Left lung (tissue), 10 donors: ENCODE data around the gene ITGB6. TPM values are rescaled to one million over a fixed set of nuclear protein-coding genes. Genes with fewer than 3 reads are reported as not detected.

Experiments used
- ATAC-seq: fragments of 200-7000 bp; cut with Tn5 transposase; one replicate; pipeline ENCODE4 v1.9.1; 2020; ENCODE audit warnings: moderate library complexity
- DNase-seq, 4 donors: peaks; one replicate each; pipeline ENCODE4 v3.0.0-alpha.2; 2013 to 2020
- H3K27ac ChIP-seq, 2 donors: fragments of 200-600 bp; sonication (generic) in 1 of 2; one replicate each; pipeline versions ENCODE4 v1.5.0 to v1.8.0; 2020 to 2021
- H3K27me3 ChIP-seq, 2 donors: fragments of 200-600 bp; sonication (generic) in 1 of 2; one replicate each; pipeline versions ENCODE4 v1.5.0 to v1.8.0; 2020 to 2021
- H3K36me3 ChIP-seq, 2 donors: fragments of 200-600 bp; sonication (generic) in 1 of 2; one replicate each; pipeline versions ENCODE4 v1.5.0 to v1.8.0; 2020 to 2021
- H3K4me1 ChIP-seq, 2 donors: fragments of 200-600 bp; one replicate each; pipeline ENCODE4 v1.8.0; 2021
- H3K4me3 ChIP-seq, 2 donors: fragments of 200-600 bp; sonication (generic) in 1 of 2; one replicate each; pipeline versions ENCODE4 v1.5.0 to v1.8.0; 2020 to 2021; ENCODE audit warnings: mild to moderate bottlenecking in 1 of 2
- H3K9me3 ChIP-seq, 2 donors: fragments of 200-600 bp; sonication (generic) in 1 of 2; one replicate each; pipeline versions ENCODE4 v1.5.0 to v1.8.0; 2020 to 2021
- intact Hi-C, 2 donors: fragments of 100-400 bp; cut with DNase I; formaldehyde crosslinking; loops; one replicate each; pipeline versions ENCODE4 v1.11.2 to v1.14.2; 2022
- polyA plus RNA-seq, 6 donors: library from polyadenylated mRNA; unstranded; fragments of 120-200 nt; gene quantifications; one replicate each; pipeline ENCODE4 v1.2.1, GENCODE V29; 2013; ENCODE audit not compliant: insufficient read length in 6 of 6
- total RNA-seq, 2 donors: library from RNA; stranded (reverse); fragmentation: NEBNext Ultra II Directional; extraction: Animal tissue kit (Norgen Biotek cat#: 25700); gene quantifications; one replicate each; pipeline ENCODE4 v1.2.1, GENCODE V29; 2021
- TF ChIP-seq, protein P1 (sequence below), 2 donors: fragments of 200-600 bp; sonication (generic) in 1 of 2; IDR thresholded peaks; one replicate each; pipeline versions ENCODE4 v1.5.0 to v1.8.0; 2021; ENCODE audit warnings: antibody characterized with exemption in 2 of 2
- donor health status: DM: no; HTN: yes; CAD: no.
- donor health status: DM: no; HTN: no; CAD: no.

ITGB6 gene
- total and polyA plus RNA-seq, 8 donors, result 4.4 to 227 (median 8.5) TPM

DNA sequence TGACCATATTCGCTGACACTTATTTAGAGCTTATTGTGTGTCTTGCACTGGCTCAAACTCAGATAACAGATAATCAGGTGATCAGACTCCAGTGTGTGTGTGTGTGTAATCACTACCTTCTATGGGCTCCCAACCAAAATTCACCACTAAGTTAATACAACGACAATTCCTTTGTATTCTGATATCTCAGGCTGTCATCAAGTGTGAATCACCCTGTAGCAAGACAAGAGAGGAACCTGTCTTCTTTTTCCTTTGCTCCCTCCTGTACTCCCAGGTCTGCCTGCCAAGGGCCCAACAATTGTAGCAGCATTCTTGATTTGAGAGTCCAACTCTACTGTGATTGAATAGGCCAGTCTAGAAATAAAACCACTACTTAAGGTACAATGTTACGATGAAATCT lies 25.8 kb downstream of the ITGB6 start:
- intact Hi-C loops, result no loop called here
- Histone ChIP-seq H3K9me3 (no peaks in the 10 kb centered on the region), H3K27ac (no peak overlapping the region), H3K4me1 (peaks cover 5 to 8% of the 10 kb centered on the region in 2 donors), H3K36me3 (no peaks in the 10 kb centered on the region), H3K27me3 (no peaks in the 10 kb centered on the region), H3K4me3 (no peak overlapping the region)
- TF ChIP-seq, protein P1, sequence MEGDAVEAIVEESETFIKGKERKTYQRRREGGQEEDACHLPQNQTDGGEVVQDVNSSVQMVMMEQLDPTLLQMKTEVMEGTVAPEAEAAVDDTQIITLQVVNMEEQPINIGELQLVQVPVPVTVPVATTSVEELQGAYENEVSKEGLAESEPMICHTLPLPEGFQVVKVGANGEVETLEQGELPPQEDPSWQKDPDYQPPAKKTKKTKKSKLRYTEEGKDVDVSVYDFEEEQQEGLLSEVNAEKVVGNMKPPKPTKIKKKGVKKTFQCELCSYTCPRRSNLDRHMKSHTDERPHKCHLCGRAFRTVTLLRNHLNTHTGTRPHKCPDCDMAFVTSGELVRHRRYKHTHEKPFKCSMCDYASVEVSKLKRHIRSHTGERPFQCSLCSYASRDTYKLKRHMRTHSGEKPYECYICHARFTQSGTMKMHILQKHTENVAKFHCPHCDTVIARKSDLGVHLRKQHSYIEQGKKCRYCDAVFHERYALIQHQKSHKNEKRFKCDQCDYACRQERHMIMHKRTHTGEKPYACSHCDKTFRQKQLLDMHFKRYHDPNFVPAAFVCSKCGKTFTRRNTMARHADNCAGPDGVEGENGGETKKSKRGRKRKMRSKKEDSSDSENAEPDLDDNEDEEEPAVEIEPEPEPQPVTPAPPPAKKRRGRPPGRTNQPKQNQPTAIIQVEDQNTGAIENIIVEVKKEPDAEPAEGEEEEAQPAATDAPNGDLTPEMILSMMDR (IDR thresholded peaks at IDR 0.05), result no peak
- ATAC-seq, result no peak
- no peak for DNase-seq

DNA sequence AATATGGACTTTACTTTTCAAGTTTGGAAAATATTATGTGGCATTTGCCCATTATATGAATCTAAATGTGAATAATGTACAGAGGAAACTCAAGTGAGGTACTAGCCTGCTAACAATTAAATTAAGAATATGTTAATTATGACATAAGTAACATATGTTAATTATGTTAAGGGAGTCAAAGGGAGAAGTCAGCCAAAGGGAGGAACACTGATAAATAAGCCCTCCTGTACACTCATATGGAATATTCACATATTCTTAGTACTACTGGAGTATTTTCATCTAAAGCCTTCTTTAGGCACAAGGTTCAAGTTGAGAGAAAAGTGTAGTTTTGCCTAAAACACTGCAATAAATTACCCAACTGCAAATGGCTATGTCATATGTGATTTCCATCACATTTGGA lies 30.1 kb downstream of the ITGB6 start:
- Histone ChIP-seq H3K9me3 (no peaks in the 10 kb centered on the region), H3K4me3 (no peak overlapping the region), H3K36me3 (no peaks in the 10 kb centered on the region), H3K4me1 (peaks cover 5 to 8% of the 10 kb centered on the region in 2 donors), H3K27ac (peak overlapping the region; percentile 13 to 30), H3K27me3 (no peaks in the 10 kb centered on the region)
- ATAC-seq, result no peak
- TF ChIP-seq, protein P1 (IDR thresholded peaks at IDR 0.05), result no peak
- DNase-seq, result no peak
- intact Hi-C loops, result no loop called here

DNA sequence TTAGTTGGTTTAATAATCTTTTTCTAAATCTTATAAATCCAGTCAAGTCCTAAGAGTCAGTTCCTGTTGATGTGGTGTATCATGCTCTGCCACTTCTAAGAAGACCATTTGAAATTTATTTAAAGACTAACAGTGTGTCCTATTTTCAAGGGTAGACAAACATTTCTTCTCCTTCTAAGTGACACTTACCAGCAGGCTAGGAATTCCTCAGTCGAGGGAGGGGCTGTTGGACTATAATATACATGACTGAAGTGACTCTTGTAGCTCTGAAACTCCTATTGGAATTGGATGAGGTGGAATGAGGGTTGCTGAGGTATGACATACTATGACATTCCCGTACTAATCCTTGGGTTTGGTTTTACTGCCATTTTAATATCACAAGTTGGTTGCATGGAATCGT lies 30.6 kb downstream of the ITGB6 start:
- ATAC-seq (peak; percentile 88), DNase-seq (no peak)
- Histone ChIP-seq H3K4me3 (no peak overlapping the region), H3K4me1 (peaks cover 5 to 8% of the 10 kb centered on the region in 2 donors), H3K27me3 (no peaks in the 10 kb centered on the region), H3K9me3 (no peaks in the 10 kb centered on the region), H3K36me3 (no peaks in the 10 kb centered on the region), H3K27ac (peak overlapping the region; percentile 13 to 30)
- intact Hi-C loops, result no loop called here
- TF ChIP-seq, protein P1 (IDR thresholded peaks at IDR 0.05), result no peak

DNA sequence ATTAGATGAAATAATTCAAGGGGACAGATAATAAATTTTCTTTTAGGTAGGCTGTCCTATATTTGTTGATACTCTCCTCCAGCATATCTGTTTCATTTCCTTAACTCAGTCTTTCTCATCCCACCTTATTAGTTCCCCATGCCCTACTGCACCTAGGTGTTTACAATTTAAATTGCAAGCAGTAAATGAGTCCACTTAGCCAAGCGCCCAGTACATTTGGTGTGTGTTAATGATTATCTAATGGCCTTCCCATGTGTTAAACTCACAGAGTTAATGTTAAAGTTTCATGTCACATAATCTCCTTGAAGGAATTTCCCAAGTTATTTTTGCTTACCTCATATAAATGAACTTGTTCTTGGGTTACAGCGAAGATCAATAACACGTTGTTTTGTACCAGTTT lies 31.2 kb downstream of the ITGB6 start:
- TF ChIP-seq, protein P1 (IDR thresholded peaks at IDR 0.05), result no peak
- DNase-seq (no peak), ATAC-seq (peak; percentile 9)
- intact Hi-C loops, result no loop called here
- Histone ChIP-seq H3K9me3 (no peaks in the 10 kb centered on the region), H3K27ac (no peak overlapping the region), H3K36me3 (no peaks in the 10 kb centered on the region), H3K4me3 (no peak overlapping the region), H3K4me1 (peaks cover 5 to 8% of the 10 kb centered on the region in 2 donors), H3K27me3 (no peaks in the 10 kb centered on the region)

DNA sequence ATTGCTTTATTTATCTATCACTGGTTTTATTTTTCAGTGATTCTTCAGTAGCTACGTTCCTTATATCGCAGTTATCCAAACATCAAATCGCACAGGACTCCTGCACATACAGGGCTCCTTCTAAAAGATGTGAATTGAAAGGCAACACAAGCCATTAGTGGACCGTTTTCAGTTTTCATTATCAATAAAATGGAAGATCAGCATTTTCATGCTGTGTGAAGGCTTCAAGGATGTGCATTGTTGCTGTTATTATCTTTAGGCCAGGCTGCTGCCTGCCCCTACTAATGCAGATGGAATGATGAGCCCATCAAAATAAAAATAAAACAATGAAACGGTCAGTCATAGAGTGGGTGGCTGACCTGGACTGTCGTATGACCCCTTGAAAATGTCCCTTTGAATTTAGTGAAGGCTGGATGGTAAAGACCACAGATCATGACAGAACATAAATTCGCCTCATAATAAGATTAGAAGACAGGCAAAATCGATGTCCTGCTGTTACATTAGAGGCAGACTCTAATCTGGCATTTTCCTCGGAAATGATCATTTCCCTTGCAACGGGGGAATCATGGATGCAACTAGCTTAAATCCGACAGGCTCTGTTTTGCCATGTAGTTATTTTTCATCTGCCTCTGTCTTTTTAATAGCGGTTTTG lies 32.9 kb downstream of the ITGB6 start:
- Histone ChIP-seq H3K36me3 (no peaks in the 10 kb centered on the region), H3K27me3 (no peaks in the 10 kb centered on the region), H3K4me3 (no peak overlapping the region), H3K27ac (no peak overlapping the region), H3K4me1 (peaks cover 5 to 8% of the 10 kb centered on the region in 2 donors), H3K9me3 (no peaks in the 10 kb centered on the region)
- TF ChIP-seq, protein P1 (IDR thresholded peaks at IDR 0.05), result no peak
- no peak for DNase-seq
- intact Hi-C loops, result no loop called here
- ATAC-seq, result no peak
